Breast epithelium (tissue), 3 donors: ENCODE results near the gene LPGAT1.

Source experiments
- CTCF ChIP-seq, 3 donors: fragments of 450-650 bp; IDR thresholded peaks; one replicate each; pipeline ENCODE4 v1.5.1; 2016 to 2017; ENCODE audit warnings: antibody characterized with exemption in 3 of 3, mild to moderate bottlenecking in 3 of 3, moderate library complexity in 3 of 3
- POLR2A ChIP-seq: fragments of 450-650 bp; IDR thresholded peaks from one replicate; pipeline ENCODE4 v1.6.1; 2016; ENCODE audit warnings: antibody characterized with exemption, mild to moderate bottlenecking, moderate library complexity
- POLR2AphosphoS5 ChIP-seq, 3 donors: sonication (generic); formaldehyde crosslinking; IDR thresholded peaks; one replicate each; pipeline ENCODE4 v1.6.1; 2017; ENCODE audit warnings: antibody characterized with exemption in 3 of 3

GRCh38 chr1:211698161-211699026 lies 132.2 kb downstream of the LPGAT1 start:
- peak; percentile 79 to 93 (median 90) for TF ChIP-seq CTCF (IDR thresholded peaks at IDR 0.05)
- TF ChIP-seq POLR2AphosphoS5 (IDR thresholded peaks at IDR 0.05) = peak in 1 of 3 donors; percentile 18
- TF ChIP-seq POLR2A = no peak
